Activated CD4-positive, CD25-positive, alpha-beta regulatory T cell treated with anti-CD3 and anti-CD28 coated beads, Interleukin-2, amount 50 U/mL, for 72 hours (primary cell): Measurements from ENCODE around the gene HOXD3.

Experiments used
- DNase-seq: peaks from one replicate; pipeline ENCODE4 v3.0.0; 2021

HOXD3 gene

DNA sequence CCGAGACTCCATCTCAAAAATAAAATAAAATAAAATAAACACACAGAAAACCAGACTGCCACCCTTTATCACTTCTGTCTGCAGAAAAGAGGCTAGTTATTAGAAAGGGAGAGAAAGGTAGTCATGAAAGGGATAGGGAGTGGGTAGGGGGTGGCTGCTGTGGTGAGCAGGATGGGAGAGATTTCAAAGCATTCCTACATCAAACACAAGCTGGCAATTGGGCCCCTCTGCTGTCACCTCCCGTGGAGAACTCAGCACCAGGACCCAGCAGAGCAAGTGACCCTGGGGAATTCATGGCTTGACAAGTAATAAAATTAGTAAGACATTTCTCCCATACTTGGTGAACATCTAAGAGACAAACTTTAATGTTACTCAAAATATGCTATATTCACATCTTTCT lies 27.6 kb downstream of the HOXD3 start:
- DNase-seq = no peak

DNA sequence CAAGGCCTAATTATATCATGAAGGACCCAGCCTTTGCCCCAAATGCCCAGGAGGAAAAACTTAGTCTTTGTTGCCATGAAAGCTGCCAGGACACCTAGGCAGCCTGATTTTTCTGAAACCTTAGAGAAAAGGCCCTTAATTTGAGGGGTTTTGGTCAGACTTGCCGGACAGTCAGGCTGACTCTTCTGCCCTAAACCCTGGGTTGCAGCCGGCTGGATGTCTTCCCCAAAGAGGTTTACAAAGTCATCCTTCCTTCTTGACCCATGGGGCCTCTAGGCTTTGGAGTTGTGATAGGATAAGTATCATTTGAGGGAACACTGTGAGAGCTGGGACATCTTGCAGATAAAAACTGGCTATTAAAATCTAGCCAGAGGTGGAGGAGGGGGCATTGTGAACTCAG lies 28.9 kb downstream of the HOXD3 start:
- no peak for DNase-seq

DNA sequence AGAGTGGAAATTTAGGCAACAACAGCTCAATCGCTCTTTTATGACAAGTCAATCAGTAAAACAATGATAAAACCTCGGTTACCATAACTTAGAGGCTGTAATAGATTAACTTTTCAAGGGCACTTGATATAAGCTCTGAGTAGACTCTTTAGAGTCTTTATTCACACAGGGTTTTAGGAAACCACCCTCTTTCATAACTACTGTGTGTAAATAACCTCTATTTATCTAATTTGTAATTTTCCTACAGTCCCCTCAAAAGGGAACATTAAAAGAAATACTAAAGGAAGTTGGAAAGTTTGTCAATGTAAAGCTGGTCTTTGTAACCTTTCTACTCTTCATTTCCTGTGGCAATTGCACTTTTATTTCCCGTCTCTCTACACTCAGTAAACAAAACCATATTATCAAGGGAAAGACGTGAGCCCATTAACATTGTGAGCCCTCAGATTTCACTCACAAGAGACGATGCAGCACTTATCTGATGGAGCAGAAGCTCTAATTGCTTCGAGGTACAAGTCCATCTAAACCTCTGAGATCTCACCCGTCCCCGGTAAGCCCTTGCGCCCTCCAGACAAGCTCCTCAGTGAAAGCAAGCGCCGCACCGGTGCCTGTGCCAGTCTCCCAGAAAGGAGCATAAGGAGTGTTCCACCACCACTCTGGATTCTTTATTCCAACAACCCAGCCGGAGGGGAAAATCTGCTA lies 30.2 kb downstream of the HOXD3 start:
- DNase-seq = no peak

DNA sequence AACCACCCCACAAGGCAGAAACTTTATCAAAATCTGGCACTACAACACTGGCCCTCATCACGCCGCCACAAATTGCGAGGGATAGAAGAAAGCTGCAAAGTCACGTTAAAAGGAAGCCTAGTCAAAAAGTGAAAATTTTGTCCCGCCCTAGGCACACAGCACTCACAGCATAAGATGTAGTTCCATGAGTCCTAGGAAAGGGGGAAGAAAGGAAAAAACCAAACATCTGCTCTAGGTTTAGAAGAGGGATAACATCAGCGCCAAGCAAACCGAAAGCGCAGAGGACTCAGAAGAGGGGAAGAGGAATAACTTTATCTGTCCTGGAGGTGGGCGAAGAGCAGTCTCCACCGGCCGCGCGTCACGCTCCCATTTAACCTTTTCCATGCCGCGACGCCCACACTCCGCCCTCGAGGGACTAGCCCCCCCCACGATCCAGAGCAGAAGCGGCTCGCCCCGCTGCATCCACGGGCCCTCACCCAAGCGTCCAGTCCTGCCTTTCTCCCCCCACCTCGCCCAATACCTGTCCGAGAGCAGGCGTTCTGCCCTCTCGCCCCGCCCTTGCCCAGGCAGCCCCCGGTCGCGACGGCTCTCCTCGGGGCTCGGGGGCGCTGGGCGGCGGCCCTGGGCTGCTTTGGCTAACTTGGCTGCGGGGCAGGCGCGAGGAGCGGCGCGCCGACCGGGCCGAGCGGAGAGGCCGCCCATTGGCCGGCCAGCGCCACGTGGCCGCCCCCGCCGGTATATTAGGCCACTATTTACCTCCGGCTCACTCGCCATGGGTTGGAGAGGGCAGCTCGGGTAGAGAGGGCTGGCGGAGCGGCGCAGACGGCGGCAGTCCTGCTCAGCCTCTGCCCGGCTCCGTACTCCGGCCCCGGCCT lies 31.0 kb downstream of the HOXD3 start, which contains the start of gene HOXD1:
Gene HOXD1 (plus strand): TSS at position 770 of the 875 bp plus-strand sequence. CDS start 134 bp downstream, outside the sequence.
- DNase-seq = peak; percentile 29

DNA sequence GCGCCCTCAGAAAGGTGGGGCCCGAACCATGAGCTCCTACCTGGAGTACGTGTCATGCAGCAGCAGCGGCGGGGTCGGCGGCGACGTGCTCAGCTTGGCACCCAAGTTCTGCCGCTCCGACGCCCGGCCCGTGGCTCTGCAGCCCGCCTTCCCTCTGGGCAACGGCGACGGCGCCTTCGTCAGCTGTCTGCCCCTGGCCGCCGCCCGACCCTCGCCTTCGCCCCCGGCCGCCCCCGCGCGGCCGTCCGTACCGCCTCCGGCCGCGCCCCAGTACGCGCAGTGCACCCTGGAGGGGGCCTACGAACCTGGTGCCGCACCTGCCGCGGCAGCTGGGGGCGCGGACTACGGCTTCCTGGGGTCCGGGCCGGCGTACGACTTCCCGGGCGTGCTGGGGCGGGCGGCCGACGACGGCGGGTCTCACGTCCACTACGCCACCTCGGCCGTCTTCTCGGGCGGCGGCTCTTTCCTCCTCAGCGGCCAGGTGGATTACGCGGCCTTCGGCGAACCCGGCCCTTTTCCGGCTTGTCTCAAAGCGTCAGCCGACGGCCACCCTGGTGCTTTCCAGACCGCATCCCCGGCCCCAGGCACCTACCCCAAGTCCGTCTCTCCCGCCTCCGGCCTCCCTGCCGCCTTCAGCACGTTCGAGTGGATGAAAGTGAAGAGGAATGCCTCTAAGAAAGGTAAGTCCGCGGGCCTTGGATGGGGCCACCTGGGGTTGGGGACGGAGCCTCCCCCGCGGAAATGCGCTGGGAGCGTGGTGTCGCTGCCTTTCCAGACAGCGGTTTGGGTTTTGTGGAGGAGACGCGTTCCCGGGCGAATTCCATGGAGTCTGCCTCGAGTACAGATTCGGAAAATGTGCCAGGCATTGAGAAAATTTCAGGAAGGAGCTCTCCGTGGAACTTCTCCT lies 31.9 kb downstream of the HOXD3 start:
- peak; percentile 30 for DNase-seq

DNA sequence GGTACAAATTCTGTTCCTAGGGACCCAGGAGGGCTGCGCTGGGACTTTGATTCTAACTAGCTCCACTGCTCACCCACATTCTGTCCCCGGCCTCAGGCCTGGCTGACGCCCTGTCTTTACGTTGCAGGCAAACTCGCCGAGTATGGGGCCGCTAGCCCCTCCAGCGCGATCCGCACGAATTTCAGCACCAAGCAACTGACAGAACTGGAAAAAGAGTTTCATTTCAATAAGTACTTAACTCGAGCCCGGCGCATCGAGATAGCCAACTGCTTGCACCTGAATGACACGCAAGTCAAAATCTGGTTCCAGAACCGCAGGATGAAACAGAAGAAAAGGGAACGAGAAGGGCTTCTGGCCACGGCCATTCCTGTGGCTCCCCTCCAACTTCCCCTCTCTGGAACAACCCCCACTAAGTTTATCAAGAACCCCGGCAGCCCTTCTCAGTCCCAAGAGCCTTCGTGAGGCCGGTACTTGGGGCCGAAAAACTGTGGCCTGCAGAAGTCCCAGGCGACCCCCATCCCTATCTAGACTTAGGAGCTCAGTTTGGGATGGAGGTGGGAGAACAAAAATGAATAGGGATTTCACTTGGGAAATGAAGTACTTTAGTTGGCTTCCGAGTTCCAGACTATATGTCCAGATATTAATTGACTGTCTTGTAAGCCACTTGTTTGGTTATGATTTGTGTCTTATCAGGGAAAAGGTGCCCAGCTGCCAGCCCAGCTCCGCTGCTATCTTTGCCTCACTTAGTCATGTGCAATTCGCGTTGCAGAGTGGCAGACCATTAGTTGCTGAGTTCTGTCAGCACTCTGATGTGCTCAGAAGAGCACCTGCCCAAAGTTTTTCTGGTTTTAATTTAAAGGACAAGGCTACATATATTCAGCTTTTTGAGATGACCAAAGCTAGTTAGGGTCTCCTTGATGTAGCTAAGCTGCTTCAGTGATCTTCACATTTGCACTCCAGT lies 32.9 kb downstream of the HOXD3 start:
- no peak for DNase-seq

DNA sequence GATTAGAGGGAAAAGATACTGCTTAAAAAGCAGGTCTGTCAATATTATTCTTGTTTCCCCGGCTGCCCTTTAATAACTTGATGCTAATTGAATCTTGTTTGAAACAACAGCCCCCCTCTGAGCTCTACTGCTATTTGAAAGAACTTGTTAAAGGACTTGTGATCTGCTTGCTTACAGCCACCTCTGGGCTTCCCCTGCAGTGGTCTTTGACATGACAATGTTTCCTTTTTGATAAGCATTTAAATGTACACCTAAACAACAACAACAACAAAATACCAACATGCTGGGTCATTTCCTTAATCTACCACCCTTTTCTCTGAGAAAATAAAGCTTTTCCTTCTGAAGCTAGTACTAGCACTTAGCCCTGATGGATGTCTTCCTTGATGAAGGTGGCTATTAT lies 35.2 kb downstream of the HOXD3 start:
- no peak for DNase-seq

DNA sequence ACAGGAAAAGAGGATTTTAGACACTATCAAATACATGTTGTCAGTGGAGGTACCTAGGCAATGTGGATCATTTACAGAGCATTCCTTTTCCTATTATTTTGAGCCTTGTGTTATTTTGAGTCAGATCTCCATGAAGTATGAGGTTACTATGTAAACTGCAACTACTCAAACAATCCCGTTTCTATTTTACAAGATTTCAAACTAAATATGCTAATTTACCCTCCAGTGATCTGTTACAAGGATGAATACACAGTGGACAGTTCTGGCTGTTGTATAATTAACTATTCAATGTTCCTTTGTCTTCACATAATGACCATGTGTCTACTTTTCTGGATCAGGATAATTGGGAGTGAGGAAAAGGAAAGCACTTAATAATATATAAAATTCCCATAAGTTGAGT lies 35.9 kb downstream of the HOXD3 start:
- no peak for DNase-seq

DNA sequence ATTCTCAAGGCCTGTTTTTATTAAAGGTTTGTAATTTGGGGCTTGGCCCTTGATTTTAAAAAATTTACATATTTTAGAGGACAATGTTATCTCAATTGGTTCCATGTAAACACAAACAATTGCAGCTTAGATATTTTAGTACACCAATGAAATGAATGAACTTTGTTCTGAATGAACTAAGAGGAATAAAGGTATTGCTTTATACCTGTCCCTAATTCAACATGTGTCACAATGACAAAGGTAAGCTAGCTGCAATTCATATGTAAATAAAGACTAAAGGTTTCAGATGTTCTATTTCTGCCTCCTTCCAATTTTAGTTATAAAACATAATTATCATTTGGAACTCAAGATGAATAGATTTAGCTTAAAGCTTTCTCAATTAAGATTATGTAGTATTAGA lies 42.8 kb downstream of the HOXD3 start:
- DNase-seq = no peak

DNA sequence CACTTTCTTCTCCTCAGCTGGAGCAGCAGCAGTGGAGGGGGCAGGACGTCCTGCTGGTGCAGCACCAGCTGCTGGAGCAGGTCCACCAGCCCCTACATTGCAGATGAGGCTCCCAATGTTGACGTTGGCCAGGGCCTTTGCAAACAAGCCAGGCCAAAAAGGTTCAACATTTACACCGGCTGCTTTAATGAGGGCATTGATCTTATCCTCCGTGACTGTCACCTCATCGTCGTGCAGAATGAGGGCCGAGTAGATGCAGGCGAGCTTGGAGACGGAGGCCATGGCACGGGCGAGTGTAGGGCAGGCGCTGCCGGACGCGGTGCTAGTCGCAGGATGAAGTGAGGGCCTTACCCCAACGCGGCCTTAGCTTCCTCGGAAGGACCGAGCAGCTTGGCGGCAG lies 43.9 kb downstream of the HOXD3 start:
- DNase-seq = no peak

DNA sequence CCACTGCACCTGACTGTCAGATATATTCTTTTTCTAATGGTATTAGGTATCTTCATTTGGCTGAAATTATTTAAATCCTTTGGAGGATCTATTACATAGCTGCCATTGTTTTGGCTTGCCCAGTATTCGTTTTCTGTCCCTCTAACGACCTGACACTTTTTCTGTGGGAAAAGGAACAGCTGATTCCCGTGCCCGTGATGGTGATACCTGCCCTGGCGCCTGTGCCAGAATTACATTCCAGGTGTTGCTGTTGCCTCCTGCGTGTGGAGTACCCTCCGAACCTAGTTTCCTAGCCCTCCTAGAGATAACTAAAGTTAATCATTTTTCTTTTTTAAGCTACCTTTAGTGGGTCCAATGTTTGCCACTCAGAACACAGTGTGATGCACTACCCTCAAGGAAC lies 45.4 kb downstream of the HOXD3 start:
- no peak for DNase-seq

DNA sequence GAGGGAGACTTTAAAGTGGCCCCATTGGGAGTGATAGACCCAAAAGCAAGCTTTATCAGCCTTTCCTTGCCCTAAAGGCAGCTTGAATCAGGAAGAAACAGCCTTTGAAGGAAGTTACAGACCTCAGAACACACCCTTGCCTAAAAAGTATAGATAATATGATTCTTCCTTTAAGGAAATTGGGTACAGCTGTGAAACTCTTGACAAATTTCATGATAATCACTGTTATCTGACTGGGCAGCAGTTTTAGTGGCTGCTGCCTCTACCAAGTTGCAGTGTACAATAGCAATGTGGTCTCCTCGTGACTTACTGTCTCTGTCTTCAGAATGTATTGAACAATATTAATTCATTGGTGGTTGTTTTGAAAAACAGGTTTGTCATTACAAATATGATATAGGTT lies 48.0 kb downstream of the HOXD3 start:
- DNase-seq = no peak

DNA sequence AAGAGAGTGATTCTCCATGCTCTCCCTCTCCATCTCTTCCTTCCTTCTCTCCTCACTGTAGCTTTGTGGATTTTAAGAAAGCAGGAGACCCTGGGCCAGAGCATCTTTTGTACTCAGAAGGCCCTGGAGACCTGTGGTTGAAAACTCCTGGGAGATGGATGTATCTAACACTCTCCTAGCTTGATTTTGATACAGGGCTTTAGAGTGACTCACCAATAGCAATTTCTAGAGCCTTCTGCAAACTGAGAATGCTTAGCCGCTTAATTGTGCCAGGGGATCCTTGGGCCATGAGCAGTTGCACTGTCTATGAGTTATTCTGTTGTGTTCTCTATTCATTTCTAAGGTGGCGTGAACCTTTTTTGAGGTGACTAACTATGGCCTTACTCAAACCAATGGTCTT lies 49.0 kb downstream of the HOXD3 start:
- DNase-seq = no peak

DNA sequence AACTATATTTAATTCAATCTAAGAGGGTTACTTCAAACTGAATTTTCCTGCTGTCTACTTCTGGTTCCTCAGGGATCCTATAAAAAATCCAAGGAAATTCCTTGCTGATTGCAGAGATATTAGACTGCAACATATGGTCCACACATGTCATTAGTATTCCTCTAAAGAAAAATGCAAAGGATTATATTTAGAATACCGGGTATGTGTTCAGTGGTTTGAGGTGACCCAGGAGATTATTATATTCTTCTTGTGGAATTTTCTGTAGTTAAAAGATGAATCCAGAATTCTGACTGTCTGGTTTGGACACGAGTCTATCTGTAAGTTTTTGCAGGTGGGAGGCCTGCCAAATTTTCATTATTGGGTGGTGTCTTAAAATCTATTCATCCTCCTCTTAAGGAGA lies 49.6 kb downstream of the HOXD3 start:
- no peak for DNase-seq

DNA sequence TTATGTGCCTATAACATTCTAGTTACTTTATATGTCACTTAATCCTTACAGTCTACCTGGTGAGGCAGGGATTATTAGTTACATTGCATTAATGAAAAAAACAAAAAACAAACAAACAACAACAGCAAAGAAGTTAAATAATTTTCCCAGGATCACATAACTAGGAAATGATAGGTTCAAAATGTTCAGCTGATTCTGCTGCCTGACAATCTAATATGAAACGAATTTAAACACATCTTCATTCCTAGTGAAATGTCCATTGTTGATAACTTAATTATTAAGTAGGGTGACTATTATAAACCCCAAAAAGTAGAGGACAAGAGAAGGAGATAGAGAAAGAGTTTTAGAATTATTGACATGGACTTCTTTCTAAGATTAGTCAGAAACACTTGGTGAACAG lies 54.0 kb downstream of the HOXD3 start:
- no peak for DNase-seq

DNA sequence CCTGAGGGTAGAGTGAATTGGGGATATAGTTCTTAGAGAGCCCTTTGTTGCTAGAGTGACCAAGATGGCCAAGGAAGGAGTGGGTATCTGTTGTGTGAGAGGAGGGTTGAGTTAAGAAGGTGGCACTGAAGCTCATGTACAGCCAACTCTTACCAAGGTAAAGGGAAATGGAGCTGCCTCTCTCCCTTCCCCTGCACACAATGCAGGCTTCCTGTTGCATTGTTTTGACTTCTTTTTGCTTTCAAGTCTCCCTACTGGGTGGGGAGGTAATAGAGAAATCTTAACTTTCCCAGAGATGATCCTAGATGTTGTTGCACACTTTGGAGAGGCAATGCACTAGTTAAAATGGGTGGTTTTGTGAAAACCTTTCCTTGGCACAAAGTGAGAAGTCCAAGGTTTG lies 55.2 kb downstream of the HOXD3 start:
- DNase-seq = no peak

DNA sequence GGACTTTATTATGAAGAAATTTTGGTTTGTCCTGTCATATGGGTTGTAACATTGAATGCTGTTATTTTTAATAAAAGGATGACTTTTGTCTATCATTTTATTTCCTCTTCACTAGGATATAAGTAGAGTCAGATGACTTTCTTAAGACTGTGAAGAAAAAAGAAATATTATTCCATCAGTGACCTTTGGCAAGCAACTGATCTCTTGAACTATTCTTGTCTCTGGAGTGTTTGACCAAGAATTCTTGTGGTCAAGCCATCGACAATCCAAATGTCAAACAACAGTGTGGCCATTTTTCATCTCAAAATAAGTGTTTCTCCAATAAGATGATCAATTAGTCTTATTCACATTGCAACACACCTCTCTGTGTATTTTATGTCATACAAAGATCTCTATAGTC lies 56.3 kb downstream of the HOXD3 start:
- DNase-seq = no peak
